HepG2 (cell line): ENCODE measurements around the gene TSPAN15. TPM values are rescaled to one million over a fixed set of nuclear protein-coding genes. Genes with fewer than 3 reads are reported as not detected.
A peak's percentile ranks its signal among the peaks of the same experiment; 100 is the strongest.

Source experiments
- CHD2 ChIP-seq: IDR thresholded peaks from 2 replicates; pipeline ENCODE4 v1.6.1; 2011; ENCODE audit warnings: low read depth, low read length, improper control_type of control experiment
- HNRNPLL ChIP-seq: fragments of 200-400 bp; formaldehyde crosslinking; IDR thresholded peaks from 2 replicates; pipeline ENCODE4 v1.6.1; 2017; ENCODE audit warnings: mild to moderate bottlenecking, low read depth, low read length; ENCODE audit not compliant: poor library complexity, severe bottlenecking
- KDM1A ChIP-seq: IDR thresholded peaks from 2 replicates; pipeline ENCODE4 v1.6.1; 2016; ENCODE audit warnings: missing compliant biosample characterization
- KDM2A ChIP-seq: sonication (generic); formaldehyde crosslinking; IDR thresholded peaks from 2 replicates; pipeline ENCODE4 v1.4.0; 2020; ENCODE audit warnings: low read depth, missing genetic modification reagents, borderline replicate concordance
- MAZ ChIP-seq, 2 experiments: sonication (generic) in 1 of 2; formaldehyde crosslinking in 1 of 2; IDR thresholded peaks; 2 replicates each; pipeline versions ENCODE4 v1.5.0 to v1.6.1; 2012 to 2020; ENCODE audit warnings: low read depth in 2 of 2, mild to moderate bottlenecking in 2 of 2, borderline replicate concordance in 1 of 2, improper control_type of control experiment in 1 of 2, low read length in 1 of 2, missing genetic modification reagents in 1 of 2, moderate library complexity in 1 of 2
- PHF21A ChIP-seq: sonication (generic); formaldehyde crosslinking; IDR thresholded peaks from 2 replicates; pipeline ENCODE4 v1.5.0; 2020; ENCODE audit warnings: mild to moderate bottlenecking, missing genetic modification reagents
- SP4 ChIP-seq: sonication (generic); formaldehyde crosslinking; IDR thresholded peaks from 2 replicates; pipeline ENCODE4 v1.8.1; 2023; ENCODE audit warnings: mild to moderate bottlenecking, missing genetic modification reagents
- TFDP1 ChIP-seq: IDR thresholded peaks from 2 replicates; pipeline ENCODE4 v1.6.1; 2016; ENCODE audit warnings: missing compliant biosample characterization, missing genetic modification reagents, borderline replicate concordance
- ZFP91 ChIP-seq: sonication (generic); formaldehyde crosslinking; IDR thresholded peaks from 2 replicates; pipeline ENCODE4 v1.9.0; 2022; ENCODE audit warnings: missing genetic modification reagents, mild to moderate bottlenecking, borderline replicate concordance
- ZKSCAN1 ChIP-seq: fragments of 150-350 bp; IDR thresholded peaks from 2 replicates; pipeline ENCODE4 v1.6.1; 2014; ENCODE audit warnings: low read length
- ZNF431 ChIP-seq: sonication (generic); formaldehyde crosslinking; IDR thresholded peaks from 2 replicates; pipeline ENCODE4 v1.9.0; 2022; ENCODE audit warnings: missing genetic modification reagents, low read depth, mild to moderate bottlenecking, borderline replicate concordance
- ZNF687 ChIP-seq: sonication (generic); formaldehyde crosslinking; IDR thresholded peaks from 2 replicates; pipeline ENCODE4 v1.5.1; 2020; ENCODE audit warnings: mild to moderate bottlenecking, missing genetic modification reagents, moderate library complexity
- polyA plus RNA-seq, 8 experiments: library from polyadenylated mRNA; depleted of rRNA in 3 of 8; stranded (reverse) in 7 of 8; unstranded in 1 of 8; fragments of >200 nt; fragmentation: Illumina TruSeq in 4 of 8; extraction: Trizol in 4 of 8; gene quantifications; 2 replicates each; pipeline versions ENCODE4 v1.2.1 to v1.2.3, GENCODE V29; 2011 to 2016; ENCODE audit warnings: low read depth in 4 of 8, missing spikeins in 1 of 8, mixed read lengths in 1 of 8; ENCODE audit not compliant: insufficient read depth in 1 of 8
- total RNA-seq, 5 experiments: library from RNA; depleted of rRNA; stranded (reverse); fragments of >200 nt; fragmentation: Illumina TruSeq; extraction: Trizol; gene quantifications; 2 replicates each; pipeline ENCODE4 v1.2.3, GENCODE V29; 2016; ENCODE audit warnings: low read depth in 1 of 5

Gene TSPAN15
- total and polyA plus RNA-seq, 2 of the 13 experiments (the other 11 are each of a cell fraction or from before 2014, with no cell fraction given): 0.27 to 3.2 TPM

GRCh38 chr10:69451209-69451783, at the start of gene TSPAN15 (continued):
- 0 out of 2 replicates have a peak, but pooled peaks have one; percentile 22 for TF ChIP-seq KDM2A (CRISPR knock-in tag)
- no peak for TF ChIP-seq MAZ (IDR thresholded peaks at IDR 0.05; ENCODE audit: borderline replicate concordance, low read depth, low read length)
- 0 out of 2 replicates have a peak, but pooled peaks have one; percentile 20 for TF ChIP-seq MAZ (CRISPR knock-in tag; IDR thresholded peaks at IDR 0.05; ENCODE audit: low read depth)
- TF ChIP-seq PHF21A (CRISPR knock-in tag): peak; percentile 43; the same call in 1 of the 2 replicates
- no peak for TF ChIP-seq ZKSCAN1
- peak; percentile 55 for TF ChIP-seq ZNF687 (CRISPR knock-in tag)
- TF ChIP-seq KDM1A (CRISPR knock-in tag): no peak
- TF ChIP-seq ZFP91 (CRISPR knock-in tag): peak; percentile 17; the same call in 1 of the 2 replicates
- TF ChIP-seq SP4 (CRISPR knock-in tag): peak; percentile 60; the same call in 1 of the 2 replicates
- no peak for TF ChIP-seq CHD2
- TF ChIP-seq ZNF431 (CRISPR knock-in tag): 0 out of 2 replicates have a peak, but pooled peaks have one; percentile 28
- 0 out of 2 replicates have a peak, but pooled peaks have one; percentile 21 for TF ChIP-seq TFDP1
- peak; percentile 39 for TF ChIP-seq HNRNPLL
- TF ChIP-seq, all 625 proteins: peak for 29
